HepG2 (cell line): ENCODE results near the gene NARS2. TPM values are rescaled to one million over a fixed set of nuclear protein-coding genes. Genes with fewer than 3 reads are reported as not detected.

Source experiments
- ATAC-seq: fragments of 200-7000 bp; cut with Tn5 transposase; 3 replicates; pipeline ENCODE4 v1.9.1; 2020; ENCODE audit warnings: mild to moderate bottlenecking, moderate library complexity
- BruUV-seq: library from RNA; stranded (reverse); fragments of 400-500 nt; replicated peaks from 2 replicates; lab custom pipeline; 2021; lab: Mats Ljungman, UMichigan
- CTCF ChIA-PET: fragments of 300-600 bp; formaldehyde crosslinking; extraction: SDS; loops from one replicate; lab custom pipeline; 2021; ENCODE audit warnings: low total read pairs, inconsistent platforms, low intra/inter-chr PET ratio; lab: Yijun Ruan, JAX
- POLR2A ChIA-PET: fragments of 350-600 bp; sonication (Branson Sonifier 250); formaldehyde crosslinking; loops from one replicate; lab custom pipeline; 2020; ENCODE audit warnings: antibody characterized with exemption, inconsistent platforms; lab: Yijun Ruan, JAX
- DNase-seq: peaks from one replicate; pipeline ENCODE4 v3.0.0-alpha.2; 2015; ENCODE audit warnings: low spot score
- FAIRE-seq: peaks from 3 replicates; lab custom pipeline; 2011; peaks lifted over from hg19 to GRCh38; lab: Jason Lieb, UNC
- H2AFZ ChIP-seq: one replicate; pipeline ENCODE4 v1.6.1; 2011; ENCODE audit warnings: low read length, inconsistent platforms
- H3K27ac ChIP-seq: fragments of 300-600 bp; 3 replicates; pipeline ENCODE4 v1.8.0; 2011; ENCODE audit warnings: mixed run types, mild to moderate bottlenecking, mixed read lengths, low read length, inconsistent platforms; ENCODE audit not compliant: insufficient read depth; ENCODE audit errors: extremely low read length
- H3K27me3 ChIP-seq, 2 experiments: fragments of 200-600 bp in 1 of 2; 2 replicates in 1 of 2; 3 replicates in 1 of 2; pipeline versions ENCODE4 v1.6.0 to v1.8.0; 2011; ENCODE audit warnings: low read length in 2 of 2, mild to moderate bottlenecking in 2 of 2, moderate library complexity in 2 of 2, inconsistent platforms in 1 of 2; ENCODE audit not compliant: insufficient read depth in 2 of 2, control insufficient read depth in 1 of 2
- H3K36me3 ChIP-seq, 2 experiments: fragments of 200-600 bp in 1 of 2; replicated peaks in 1 of 2; 2 replicates in 1 of 2; 3 replicates in 1 of 2; pipeline versions ENCODE4 v1.5.1 to v1.8.0; 2011; ENCODE audit warnings: low read length in 2 of 2, inconsistent platforms in 1 of 2; ENCODE audit not compliant: insufficient read depth in 2 of 2, control insufficient read depth in 1 of 2
- H3K4me1 ChIP-seq: 2 replicates; pipeline ENCODE4 v1.5.1; 2012; ENCODE audit warnings: low read length, inconsistent platforms; ENCODE audit not compliant: insufficient read depth
- H3K4me2 ChIP-seq: 2 replicates; pipeline ENCODE4 v1.6.0; 2011; ENCODE audit warnings: low read depth, low read length, inconsistent platforms
- H3K4me3 ChIP-seq, 3 experiments: fragments of 200-600 bp in 1 of 3; sonication (generic), shearing (Covaris generic) in 1 of 3; replicated peaks in 1 of 3; 2 replicates each; pipeline ENCODE4 v1.5.1; 2011 to 2016; ENCODE audit warnings: low read length in 3 of 3, inconsistent platforms in 2 of 3, low read depth in 2 of 3, mild to moderate bottlenecking in 2 of 3, control low read depth in 1 of 3, mixed read lengths in 1 of 3; ENCODE audit not compliant: insufficient read depth in 1 of 3
- H3K79me2 ChIP-seq: one replicate; pipeline ENCODE4 v1.6.1; 2011; ENCODE audit warnings: low read length, inconsistent platforms; ENCODE audit not compliant: insufficient read depth
- H3K9ac ChIP-seq: 2 replicates; pipeline ENCODE4 v1.6.0; 2011; ENCODE audit warnings: mild to moderate bottlenecking, low read depth, low read length, inconsistent platforms; ENCODE audit not compliant: insufficient read depth
- H3K9me3 ChIP-seq: 2 replicates; pipeline ENCODE4 v1.5.1; 2012; ENCODE audit warnings: mild to moderate bottlenecking, low read length
- H4K20me1 ChIP-seq: 2 replicates; pipeline ENCODE4 v1.6.0; 2011; ENCODE audit warnings: inconsistent platforms, mild to moderate bottlenecking, low read length, moderate library complexity; ENCODE audit not compliant: insufficient read depth
- AGO1 ChIP-seq: fragments of 200-400 bp; formaldehyde crosslinking; IDR thresholded peaks from 2 replicates; pipeline ENCODE4 v1.6.1; 2017; ENCODE audit warnings: mild to moderate bottlenecking, low read depth, low read length, moderate library complexity; ENCODE audit not compliant: poor library complexity, severe bottlenecking
- ATM ChIP-seq: fragments of 450-650 bp; IDR thresholded peaks from 2 replicates; pipeline ENCODE4 v1.7.1; 2017; ENCODE audit warnings: mild to moderate bottlenecking, borderline replicate concordance
- BCLAF1 ChIP-seq: fragments of 450-650 bp; IDR thresholded peaks from 2 replicates; pipeline ENCODE4 v1.6.1; 2017; ENCODE audit warnings: mild to moderate bottlenecking
- JDP2 ChIP-seq: sonication (generic); formaldehyde crosslinking; IDR thresholded peaks from 2 replicates; pipeline ENCODE4 v1.8.1; 2022; ENCODE audit warnings: missing genetic modification reagents, borderline replicate concordance
- MLLT10 ChIP-seq: sonication (generic); formaldehyde crosslinking; IDR thresholded peaks from 2 replicates; pipeline ENCODE4 v1.4.0; 2020; ENCODE audit warnings: missing genetic modification reagents
- MZF1 ChIP-seq: sonication (generic); formaldehyde crosslinking; IDR thresholded peaks from 2 replicates; pipeline ENCODE4 v1.8.1; 2023; ENCODE audit warnings: mild to moderate bottlenecking, missing genetic modification reagents, borderline replicate concordance
- PHF5A ChIP-seq: IDR thresholded peaks from one replicate; pipeline ENCODE4 v1.6.1; 2018; ENCODE audit warnings: low read depth, missing genetic modification reagents; ENCODE audit not compliant: unreplicated experiment
- RBFOX2 ChIP-seq: fragments of 200-400 bp; formaldehyde crosslinking; IDR thresholded peaks from 2 replicates; pipeline ENCODE4 v1.6.1; 2017; ENCODE audit warnings: low read depth, mild to moderate bottlenecking, low read length
- RFX5 ChIP-seq: IDR thresholded peaks from 2 replicates; pipeline ENCODE4 v1.6.1; 2011; ENCODE audit warnings: low read depth, low read length, improper control_type of control experiment
- SIN3B ChIP-seq: fragments of 150-350 bp; IDR thresholded peaks from 2 replicates; pipeline ENCODE4 v1.6.1; 2014; ENCODE audit warnings: low read length
- TOPORS ChIP-seq: sonication (generic); formaldehyde crosslinking; IDR thresholded peaks from 2 replicates; pipeline ENCODE4 v1.8.0; 2023; ENCODE audit warnings: mild to moderate bottlenecking, missing genetic modification reagents
- TRIM22 ChIP-seq: fragments of 450-650 bp; IDR thresholded peaks from 2 replicates; pipeline ENCODE4 v1.6.1; 2017
- ZFX ChIP-seq: sonication (generic); formaldehyde crosslinking; IDR thresholded peaks from 2 replicates; pipeline ENCODE4 v1.4.0; 2020; ENCODE audit warnings: mild to moderate bottlenecking, low read depth, missing genetic modification reagents, moderate library complexity
- ZMYM2 ChIP-seq: sonication (generic); formaldehyde crosslinking; IDR thresholded peaks from 2 replicates; pipeline ENCODE4 v1.8.0; 2022; ENCODE audit warnings: mild to moderate bottlenecking, missing genetic modification reagents
- ZNF235 ChIP-seq: sonication (generic); formaldehyde crosslinking; IDR thresholded peaks from 2 replicates; pipeline ENCODE4 v1.8.1; 2023; ENCODE audit warnings: mild to moderate bottlenecking, missing genetic modification reagents, borderline replicate concordance
- ZNF747 ChIP-seq: sonication (generic); formaldehyde crosslinking; IDR thresholded peaks from 2 replicates; pipeline ENCODE4 v1.8.1; 2023; ENCODE audit warnings: missing genetic modification reagents, mild to moderate bottlenecking, borderline replicate concordance
- ZNF850 ChIP-seq: sonication (generic); formaldehyde crosslinking; conservative IDR thresholded peaks from 2 replicates; pipeline ENCODE4 v1.9.0; 2021; ENCODE audit warnings: mild to moderate bottlenecking, missing genetic modification reagents
- ZNF879 ChIP-seq: sonication (generic); formaldehyde crosslinking; IDR thresholded peaks from 2 replicates; pipeline ENCODE4 v1.8.1; 2023; ENCODE audit warnings: missing genetic modification reagents
- WGBS: methylation state at CpG from one replicate; pipeline ENCODE4 v1.1.6; 2017; ENCODE audit warnings: low lambda C conversion rate; 5-methylcytosine and 5-hydroxymethylcytosine counted together
- in situ Hi-C: cut with HindIII; loops from 2 replicates; pipeline ENCODE4 v1.10.0; 2017; ENCODE audit warnings: low pct_unique_long_range_greater_than_20kb; ENCODE audit not compliant: extremely low pct_ligation_motif_present
- intact Hi-C: fragments of 100-400 bp; cut with micrococcal nuclease; formaldehyde crosslinking; loops from one replicate; pipeline ENCODE4 v1.10.0; 2022; ENCODE audit not compliant: unreplicated experiment
- polyA plus RNA-seq, 8 experiments: library from polyadenylated mRNA; depleted of rRNA in 3 of 8; stranded (reverse) in 7 of 8; unstranded in 1 of 8; fragments of >200 nt; fragmentation: Illumina TruSeq in 4 of 8; extraction: Trizol in 4 of 8; gene quantifications; 2 replicates each; pipeline versions ENCODE4 v1.2.1 to v1.2.3, GENCODE V29; 2011 to 2016; ENCODE audit warnings: low read depth in 4 of 8, missing spikeins in 1 of 8, mixed read lengths in 1 of 8; ENCODE audit not compliant: insufficient read depth in 1 of 8
- total RNA-seq, 5 experiments: library from RNA; depleted of rRNA; stranded (reverse); fragments of >200 nt; fragmentation: Illumina TruSeq; extraction: Trizol; gene quantifications; 2 replicates each; pipeline ENCODE4 v1.2.3, GENCODE V29; 2016; ENCODE audit warnings: low read depth in 1 of 5
- TF ChIP-seq, protein P1 (sequence below): sonication (generic); formaldehyde crosslinking; IDR thresholded peaks from 2 replicates; pipeline ENCODE4 v1.8.1; 2023; ENCODE audit warnings: mild to moderate bottlenecking, missing genetic modification reagents

Gene NARS2
- total and polyA plus RNA-seq, 2 of the 13 experiments (the other 11 are each of a cell fraction or from before 2014, with no cell fraction given) = 45.9 to 65.0 TPM

- peak; percentile 65; the same call in 1 of the 2 replicates for TF ChIP-seq RBFOX2
- TF ChIP-seq SIN3B = no peak
- peak; percentile 77; the same call in 1 of the 2 replicates for TF ChIP-seq ZMYM2 (CRISPR knock-in tag)
Observed at GRCh38 chr11:78416285-78417174, 158.1 kb downstream of the NARS2 start (continued).

DNA sequence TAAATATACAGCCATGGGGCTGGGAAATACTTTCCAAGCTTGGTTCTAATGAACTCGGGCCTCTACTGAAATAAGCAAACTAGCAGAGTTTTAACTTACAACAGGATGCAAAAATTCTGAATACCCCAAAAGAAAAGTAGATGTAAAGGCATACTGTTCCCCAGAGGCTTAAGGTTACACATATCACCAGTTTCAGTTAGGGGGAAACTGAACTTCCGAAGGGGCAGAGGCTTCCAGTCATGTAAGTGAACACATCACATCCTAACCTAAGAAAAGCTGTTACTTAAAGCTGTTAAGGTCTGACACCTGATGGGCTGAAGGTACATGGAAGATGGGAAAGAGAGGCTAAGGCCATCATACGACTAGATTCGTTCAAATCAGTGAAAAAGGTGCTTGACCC, 159.3 kb downstream of the NARS2 start:
- no peaks in the 10 kb centered on the region for H3K9me3 ChIP-seq
- peak overlapping the region; percentile 91; the same call in 1 of the 2 replicates for H3K4me2 ChIP-seq
- ChIA-PET CTCF (no interaction called here), POLR2A (interaction anchor here (0.8 to 1.3 kb wide), 2 partner anchors 152 to 187 kb away, joined by 3 to 4 read pairs; no protein-coding TSS in a partner anchor)
- peaks cover 26% of the 10 kb centered on the region for H3K79me2 ChIP-seq
- H3K9ac ChIP-seq = peak overlapping the region; percentile 6; the same call in 1 of the 2 replicates
- WGBS = 71% methylated on average over 4 of the region's 4 CpGs
- no peak overlapping the region for H2AFZ ChIP-seq
- H3K4me1 ChIP-seq = peaks cover 41% of the 10 kb centered on the region
- intact Hi-C loops = no loop called here
- peak overlapping the region; percentile 84 for H3K27ac ChIP-seq
- H3K4me3 ChIP-seq = no peak overlapping the region
- H3K36me3 ChIP-seq = no peaks in the 10 kb centered on the region
- no peaks in the 10 kb centered on the region for H3K27me3 ChIP-seq
- in situ Hi-C loops = loop anchor here (5.0 kb wide), 1 partner anchor 188 kb away; no protein-coding TSS in a partner anchor
- DNase-seq = no peak
- no peak for FAIRE-seq
- H4K20me1 ChIP-seq = no peaks in the 10 kb centered on the region
- ATAC-seq = no peak
- no TSS peak for BruUV-seq
- TF ChIP-seq ZNF235 (no peak), ZNF879 (CRISPR knock-in tag) (no peak), PHF5A (no peak), TRIM22 (no peak), MZF1 (no peak), ATM (no peak), MLLT10 (CRISPR knock-in tag) (no peak), ZNF747 (CRISPR knock-in tag) (no peak), RFX5 (no peak), AGO1 (no peak), TOPORS (CRISPR knock-in tag) (no peak), ZNF850 (CRISPR knock-in tag) (no peak), ZFX (CRISPR knock-in tag) (no peak), BCLAF1 (no peak), JDP2 (CRISPR knock-in tag) (no peak)
- TF ChIP-seq, protein P1, sequence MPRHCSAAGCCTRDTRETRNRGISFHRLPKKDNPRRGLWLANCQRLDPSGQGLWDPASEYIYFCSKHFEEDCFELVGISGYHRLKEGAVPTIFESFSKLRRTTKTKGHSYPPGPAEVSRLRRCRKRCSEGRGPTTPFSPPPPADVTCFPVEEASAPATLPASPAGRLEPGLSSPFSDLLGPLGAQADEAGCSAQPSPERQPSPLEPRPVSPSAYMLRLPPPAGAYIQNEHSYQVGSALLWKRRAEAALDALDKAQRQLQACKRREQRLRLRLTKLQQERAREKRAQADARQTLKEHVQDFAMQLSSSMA (CRISPR knock-in tag) = no peak
